Measurements from ENCODE around the gene RIN3. TPM values are rescaled to one million over a fixed set of nuclear protein-coding genes. Genes with fewer than 3 reads are reported as not detected.

Gene RIN3
- total and polyA plus RNA-seq, 2 donors (not counting 3 experiments of a cell fraction or from before 2014, with no cell fraction given): 5.1 to 20.8 TPM

DNA sequence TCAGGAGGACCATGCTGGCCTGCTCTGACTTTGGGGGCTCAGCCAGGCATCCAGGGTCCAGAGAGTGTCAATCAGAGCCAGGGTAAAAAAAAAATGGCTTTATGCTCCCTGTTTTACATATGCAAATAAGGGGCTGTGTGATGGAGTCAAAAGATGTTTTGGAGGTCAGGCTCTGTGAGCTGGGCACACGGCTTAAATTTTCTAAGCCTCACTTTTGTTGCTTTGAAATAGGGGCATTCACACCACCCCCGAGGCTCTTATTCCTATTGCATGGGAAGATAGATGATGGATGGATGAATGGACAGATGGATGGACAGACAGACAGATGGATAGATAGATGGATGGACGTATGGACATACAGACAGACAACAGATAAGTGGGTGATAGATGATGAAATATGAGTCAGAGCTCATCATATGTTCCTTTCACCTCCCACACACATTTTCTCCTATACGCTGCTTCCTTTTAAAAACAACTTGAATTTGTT lies 42.7 kb downstream of the RIN3 start:
- Histone ChIP-seq H4K20me1 (replicated peaks; ENCODE audit: control insufficient read depth, extremely low read depth, insufficient read depth, low read length) (no peaks in the 10 kb centered on the region), H3K4me2 (ENCODE audit: insufficient read depth, low read length) (no peak overlapping the region), H3K9ac (replicated peaks; ENCODE audit: extremely low read depth, insufficient read depth, low read length) (no peak overlapping the region), H3K9me1 (replicated peaks; ENCODE audit: control insufficient read depth, extremely low read depth, insufficient read depth, low read length) (no peaks in the 10 kb centered on the region), H3K79me2 (ENCODE audit: control insufficient read depth, insufficient read depth, low read length) (no peaks in the 10 kb centered on the region), H3K27me3 (ENCODE audit: control insufficient read depth in 2 of 2, insufficient read depth in 2 of 2, low read length in 2 of 2) (no peaks in the 10 kb centered on the region), H3K4me1 (ENCODE audit: control insufficient read depth, extremely low read depth, insufficient read depth, low read length) (no peaks in the 10 kb centered on the region), H2AFZ (ENCODE audit: low read depth, low read length) (no peak overlapping the region), H3K36me3 (ENCODE audit: control insufficient read depth in 2 of 2, extremely low read depth in 1 of 2, insufficient read depth in 2 of 2, low read length in 2 of 2) (peaks cover 0 to 6% of the 10 kb centered on the region in 2 experiments), H3K9me3 (replicated peaks; ENCODE audit: control insufficient read depth, insufficient read depth, low read length) (no peaks in the 10 kb centered on the region), H3K27ac (ENCODE audit: insufficient read depth, low read depth, low read length) (no peak overlapping the region), H3K4me3 (replicated peaks in 1 of 3; ENCODE audit: insufficient read depth in 1 of 3, low read depth in 1 of 3, low read length in 3 of 3) (no peak overlapping the region)
- FAIRE-seq (no peak), DNase-seq (ENCODE audit: low read depth, low spot score) (no peak)
- no peak for TF ChIP-seq POLR2AphosphoS5 (IDR thresholded peaks at IDR 0.05; ENCODE audit: insufficient read depth, low read depth, low read length)
- BruUV-seq (replicated peaks): no TSS peak
- intact Hi-C loops (cut with micrococcal nuclease) (no loop called here), dilution Hi-C loops (cut with MboI; ENCODE audit: extremely low pct_ligation_motif_present, low sequenced_read_pairs) (no loop called here)
- POLR2A ChIA-PET: no interaction called here
- CTCF ChIA-PET: no interaction called here

DNA sequence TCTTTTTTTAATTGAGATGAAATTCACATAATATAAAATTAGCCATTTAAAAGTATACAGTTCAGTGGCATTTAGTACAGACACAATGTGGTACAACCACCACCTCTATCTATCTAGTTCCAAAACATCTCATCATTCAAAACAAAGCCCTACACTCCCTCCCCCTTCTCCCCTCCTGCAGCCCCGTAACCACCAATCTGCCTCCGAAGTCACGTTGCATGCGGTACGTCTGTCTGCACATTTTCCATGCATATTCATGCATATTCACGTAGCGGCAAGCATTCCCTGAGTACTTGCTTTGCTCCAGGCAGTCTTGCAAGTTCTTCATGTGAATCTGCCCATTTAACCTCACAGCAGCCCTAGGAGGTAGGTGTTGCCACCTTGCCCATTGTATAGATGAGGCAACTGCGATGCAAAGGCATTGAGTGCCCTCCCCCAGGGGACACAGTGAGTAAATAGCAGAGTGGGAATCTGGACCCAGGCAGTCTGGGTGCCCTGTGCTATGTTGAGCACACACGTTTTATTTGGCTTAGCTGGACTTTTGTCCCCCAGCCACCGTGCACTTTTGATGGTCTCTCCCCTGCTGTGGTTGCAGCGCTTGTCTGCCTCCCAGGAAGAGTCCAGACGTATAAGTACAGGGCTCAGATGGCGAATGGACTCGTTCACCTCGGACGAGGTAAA lies 43.4 kb downstream of the RIN3 start:
- dilution Hi-C loops (cut with MboI; ENCODE audit: extremely low pct_ligation_motif_present, low sequenced_read_pairs) (no loop called here), intact Hi-C loops (cut with micrococcal nuclease) (no loop called here)
- H3K4me1 ChIP-seq (ENCODE audit: control insufficient read depth, extremely low read depth, insufficient read depth, low read length): no peaks in the 10 kb centered on the region
- no peaks in the 10 kb centered on the region for H4K20me1 ChIP-seq (replicated peaks; ENCODE audit: control insufficient read depth, extremely low read depth, insufficient read depth, low read length)
- peaks cover 0 to 6% of the 10 kb centered on the region in 2 experiments for H3K36me3 ChIP-seq (ENCODE audit: control insufficient read depth in 2 of 2, extremely low read depth in 1 of 2, insufficient read depth in 2 of 2, low read length in 2 of 2)
- DNase-seq (ENCODE audit: low read depth, low spot score): no peak
- H3K9me3 ChIP-seq (replicated peaks; ENCODE audit: control insufficient read depth, insufficient read depth, low read length): no peaks in the 10 kb centered on the region
- H3K9ac ChIP-seq (replicated peaks; ENCODE audit: extremely low read depth, insufficient read depth, low read length): no peak overlapping the region
- H3K27me3 ChIP-seq (ENCODE audit: control insufficient read depth in 2 of 2, insufficient read depth in 2 of 2, low read length in 2 of 2): no peaks in the 10 kb centered on the region
- no peaks in the 10 kb centered on the region for H3K9me1 ChIP-seq (replicated peaks; ENCODE audit: control insufficient read depth, extremely low read depth, insufficient read depth, low read length)
- no peak overlapping the region for H3K27ac ChIP-seq (ENCODE audit: insufficient read depth, low read depth, low read length)
- no peak overlapping the region for H2AFZ ChIP-seq (ENCODE audit: low read depth, low read length)
- H3K79me2 ChIP-seq (ENCODE audit: control insufficient read depth, insufficient read depth, low read length): no peaks in the 10 kb centered on the region
- CTCF ChIA-PET: no interaction called here
- TF ChIP-seq JUN (IDR thresholded peaks at IDR 0.05; ENCODE audit: borderline replicate concordance, insufficient read depth, insufficient read length, low read depth) (no peak), EZH2 (IDR thresholded peaks at IDR 0.05; ENCODE audit: borderline replicate concordance, low read depth, low read length, severe bottlenecking) (no peak), FOS (IDR thresholded peaks at IDR 0.05; ENCODE audit: borderline replicate concordance, insufficient read depth, low read length) (no peak), POLR2AphosphoS5 (IDR thresholded peaks at IDR 0.05; ENCODE audit: insufficient read depth, low read depth, low read length) (no peak), GATA2 (IDR thresholded peaks at IDR 0.05; ENCODE audit: insufficient read depth, insufficient read length, low read depth, low read length) (no peak), POLR2A (IDR thresholded peaks at IDR 0.05; ENCODE audit: low read depth, low read length) (no peak), MYC (IDR thresholded peaks at IDR 0.05; ENCODE audit: low read depth, low read length) (no peak)
- TF ChIP-seq, protein P1, sequence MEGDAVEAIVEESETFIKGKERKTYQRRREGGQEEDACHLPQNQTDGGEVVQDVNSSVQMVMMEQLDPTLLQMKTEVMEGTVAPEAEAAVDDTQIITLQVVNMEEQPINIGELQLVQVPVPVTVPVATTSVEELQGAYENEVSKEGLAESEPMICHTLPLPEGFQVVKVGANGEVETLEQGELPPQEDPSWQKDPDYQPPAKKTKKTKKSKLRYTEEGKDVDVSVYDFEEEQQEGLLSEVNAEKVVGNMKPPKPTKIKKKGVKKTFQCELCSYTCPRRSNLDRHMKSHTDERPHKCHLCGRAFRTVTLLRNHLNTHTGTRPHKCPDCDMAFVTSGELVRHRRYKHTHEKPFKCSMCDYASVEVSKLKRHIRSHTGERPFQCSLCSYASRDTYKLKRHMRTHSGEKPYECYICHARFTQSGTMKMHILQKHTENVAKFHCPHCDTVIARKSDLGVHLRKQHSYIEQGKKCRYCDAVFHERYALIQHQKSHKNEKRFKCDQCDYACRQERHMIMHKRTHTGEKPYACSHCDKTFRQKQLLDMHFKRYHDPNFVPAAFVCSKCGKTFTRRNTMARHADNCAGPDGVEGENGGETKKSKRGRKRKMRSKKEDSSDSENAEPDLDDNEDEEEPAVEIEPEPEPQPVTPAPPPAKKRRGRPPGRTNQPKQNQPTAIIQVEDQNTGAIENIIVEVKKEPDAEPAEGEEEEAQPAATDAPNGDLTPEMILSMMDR (IDR thresholded peaks at IDR 0.05; ENCODE audit: extremely low read depth in 1 of 2, insufficient read depth in 1 of 2, low read depth in 1 of 2, low read length in 2 of 2): no peak
- TF ChIP-seq, protein P2, sequence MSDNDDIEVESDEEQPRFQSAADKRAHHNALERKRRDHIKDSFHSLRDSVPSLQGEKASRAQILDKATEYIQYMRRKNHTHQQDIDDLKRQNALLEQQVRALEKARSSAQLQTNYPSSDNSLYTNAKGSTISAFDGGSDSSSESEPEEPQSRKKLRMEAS (IDR thresholded peaks at IDR 0.05; ENCODE audit: insufficient read depth, insufficient read length): no peak
- no peak overlapping the region for H3K4me2 ChIP-seq (ENCODE audit: insufficient read depth, low read length)
- BruUV-seq (replicated peaks): no TSS peak
- H3K4me3 ChIP-seq (replicated peaks in 1 of 3; ENCODE audit: insufficient read depth in 1 of 3, low read depth in 1 of 3, low read length in 3 of 3): no peak overlapping the region
- POLR2A ChIA-PET: no interaction called here
- FAIRE-seq: no peak
